ENCODE measurements around the gene LRCH1. TPM values are rescaled to one million over a fixed set of nuclear protein-coding genes. Genes with fewer than 3 reads are reported as not detected.

LRCH1 gene
- total RNA-seq, 4 donors from 2014 or later: 34.3 to 43.9 (median 40.3) TPM

GRCh38 chr13:46536341-46536740, 16.6 kb upstream of the LRCH1 start:
- no peak for TF ChIP-seq CTCF (IDR thresholded peaks at IDR 0.05)
- no peak for TF ChIP-seq POLR2A (IDR thresholded peaks at IDR 0.05)
- DNase-seq (ENCODE audit: low spot score in 2 of 2): no peak
- no peak overlapping the region for H3K4me3 ChIP-seq (ENCODE audit: low read depth, poor library complexity, severe bottlenecking)
- 89 to 96% methylated on average over 2 of the region's 2 CpGs for WGBS, 2 donors
- intact Hi-C loops (cut with DNase I; ENCODE audit: low total_unique reads): no loop called here

DNA sequence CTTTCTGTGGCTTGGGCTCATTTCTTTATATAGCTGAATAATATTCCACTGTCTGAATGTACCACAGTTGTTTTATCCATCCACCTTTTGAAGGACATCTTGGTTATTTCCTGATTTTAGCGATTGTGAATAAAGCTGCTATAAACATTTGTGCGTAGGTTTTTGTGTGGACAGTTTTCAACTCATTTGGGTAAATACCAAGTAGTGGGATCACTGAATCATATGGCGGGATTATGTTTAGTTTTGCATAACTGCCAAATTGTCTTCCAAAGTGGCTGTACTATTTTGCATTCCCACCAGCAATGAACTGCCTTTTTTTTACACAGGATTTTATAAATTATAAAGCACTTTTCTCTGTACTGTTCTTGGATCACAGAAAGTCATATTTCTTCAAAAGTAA, 13.7 kb upstream of the LRCH1 start:
- WGBS, 2 donors: 89 to 97% methylated on average over 3 of the region's 3 CpGs
- DNase-seq (ENCODE audit: low spot score in 2 of 2): no peak
- intact Hi-C loops (cut with DNase I; ENCODE audit: low total_unique reads): no loop called here
- TF ChIP-seq POLR2A (IDR thresholded peaks at IDR 0.05): no peak
- TF ChIP-seq CTCF (IDR thresholded peaks at IDR 0.05): no peak
- H3K4me3 ChIP-seq (ENCODE audit: low read depth, poor library complexity, severe bottlenecking): no peak overlapping the region

DNA sequence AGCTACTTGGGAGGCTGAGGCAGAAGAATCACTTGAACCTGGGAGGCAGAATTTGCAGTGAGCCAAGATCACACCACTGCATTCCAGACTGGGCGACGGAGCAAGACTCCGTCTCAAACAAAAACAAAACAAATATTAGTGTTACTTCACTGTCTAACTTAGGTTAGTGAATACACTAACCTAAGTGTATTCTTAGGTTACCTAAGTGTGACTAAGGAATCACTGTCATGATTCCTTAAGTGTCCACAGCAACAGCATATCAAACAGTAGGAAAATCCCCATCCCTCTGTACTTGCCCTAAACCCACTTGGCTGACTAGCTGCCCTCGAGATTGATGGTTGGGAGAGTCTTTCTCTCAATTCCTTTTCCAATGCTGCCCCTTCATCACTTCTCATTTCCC, 11.8 kb upstream of the LRCH1 start:
- intact Hi-C loops (cut with DNase I; ENCODE audit: low total_unique reads): no loop called here
- 89 to 93% methylated on average over 4 of the region's 4 CpGs for WGBS, 2 donors
- no peak overlapping the region for H3K4me3 ChIP-seq (ENCODE audit: low read depth, poor library complexity, severe bottlenecking)
- DNase-seq (ENCODE audit: low spot score in 2 of 2): no peak
- TF ChIP-seq CTCF (IDR thresholded peaks at IDR 0.05) (no peak), POLR2A (IDR thresholded peaks at IDR 0.05) (no peak)

GRCh38 chr13:46542833-46543232, 10.1 kb upstream of the LRCH1 start:
- WGBS, 2 donors: 92 to 95% methylated on average over 4 of the region's 4 CpGs
- no peak for TF ChIP-seq POLR2A (IDR thresholded peaks at IDR 0.05)
- no peak for TF ChIP-seq CTCF (IDR thresholded peaks at IDR 0.05)
- H3K4me3 ChIP-seq (ENCODE audit: low read depth, poor library complexity, severe bottlenecking): no peak overlapping the region
- no peak for DNase-seq (ENCODE audit: low spot score in 2 of 2)
- intact Hi-C loops (cut with DNase I; ENCODE audit: low total_unique reads): no loop called here

DNA sequence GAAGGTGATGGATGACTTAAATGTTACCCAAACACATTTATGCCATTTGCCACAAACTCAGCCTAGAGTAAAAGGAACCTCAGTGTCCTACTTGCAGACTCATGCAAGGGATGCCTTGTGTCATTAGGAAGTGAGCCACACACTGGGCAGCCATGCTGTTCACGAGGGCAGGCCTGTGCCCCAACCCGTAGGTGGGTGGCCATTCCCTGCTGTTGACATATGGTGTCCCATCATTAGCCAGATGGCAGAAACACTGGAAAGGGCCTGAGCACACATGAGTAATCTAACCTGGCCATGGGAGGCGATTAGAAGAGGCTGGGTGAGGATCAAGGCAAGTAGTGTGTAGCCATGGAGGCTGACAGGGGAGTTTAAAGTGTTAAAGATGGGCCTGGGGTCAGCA, 9.7 kb upstream of the LRCH1 start:
- DNase-seq (ENCODE audit: low spot score in 2 of 2): no peak
- intact Hi-C loops (cut with DNase I; ENCODE audit: low total_unique reads): no loop called here
- TF ChIP-seq CTCF (IDR thresholded peaks at IDR 0.05) (no peak), POLR2A (IDR thresholded peaks at IDR 0.05) (no peak)
- H3K4me3 ChIP-seq (ENCODE audit: low read depth, poor library complexity, severe bottlenecking): no peak overlapping the region
- WGBS, 2 donors: 87 to 94% methylated on average over 3 of the region's 3 CpGs

DNA sequence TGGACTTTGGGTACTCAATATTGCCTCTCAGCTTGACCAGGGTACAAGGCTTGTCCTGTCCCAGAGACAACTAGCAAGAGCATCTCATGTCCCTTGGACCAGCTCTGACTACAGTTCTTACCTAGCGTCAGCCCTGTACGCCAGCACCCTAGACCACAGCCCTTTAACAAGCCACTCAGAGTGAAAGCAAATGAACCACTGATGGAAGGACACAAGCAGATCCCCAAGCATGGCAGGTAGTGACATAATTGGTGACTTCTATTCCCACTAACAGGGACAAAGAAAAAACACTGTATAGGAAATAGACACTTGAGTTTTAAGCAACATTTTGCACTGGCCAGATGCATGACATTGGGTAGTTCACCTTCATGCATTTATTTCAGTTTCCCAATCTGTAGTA, 8.8 kb upstream of the LRCH1 start:
- intact Hi-C loops (cut with DNase I; ENCODE audit: low total_unique reads): no loop called here
- WGBS, 2 donors: 93 to 97% methylated on average over 2 of the region's 2 CpGs
- no peak overlapping the region for H3K4me3 ChIP-seq (ENCODE audit: low read depth, poor library complexity, severe bottlenecking)

More for the DNA sequence above, 8.8 kb upstream of the LRCH1 start:
- no peak for TF ChIP-seq CTCF (IDR thresholded peaks at IDR 0.05)
- no peak for DNase-seq (ENCODE audit: low spot score in 2 of 2)

All from lower leg skin (tissue), 4 donors.